Middle frontal gyrus (tissue), 1 donor: ENCODE data around the gene RPL10.

Source experiments
- DNase-seq: peaks from one replicate; pipeline ENCODE4 v3.0.0-alpha.2; 2015; ENCODE audit warnings: low spot score; ENCODE audit errors: extremely low spot score

The RPL10 gene

DNA sequence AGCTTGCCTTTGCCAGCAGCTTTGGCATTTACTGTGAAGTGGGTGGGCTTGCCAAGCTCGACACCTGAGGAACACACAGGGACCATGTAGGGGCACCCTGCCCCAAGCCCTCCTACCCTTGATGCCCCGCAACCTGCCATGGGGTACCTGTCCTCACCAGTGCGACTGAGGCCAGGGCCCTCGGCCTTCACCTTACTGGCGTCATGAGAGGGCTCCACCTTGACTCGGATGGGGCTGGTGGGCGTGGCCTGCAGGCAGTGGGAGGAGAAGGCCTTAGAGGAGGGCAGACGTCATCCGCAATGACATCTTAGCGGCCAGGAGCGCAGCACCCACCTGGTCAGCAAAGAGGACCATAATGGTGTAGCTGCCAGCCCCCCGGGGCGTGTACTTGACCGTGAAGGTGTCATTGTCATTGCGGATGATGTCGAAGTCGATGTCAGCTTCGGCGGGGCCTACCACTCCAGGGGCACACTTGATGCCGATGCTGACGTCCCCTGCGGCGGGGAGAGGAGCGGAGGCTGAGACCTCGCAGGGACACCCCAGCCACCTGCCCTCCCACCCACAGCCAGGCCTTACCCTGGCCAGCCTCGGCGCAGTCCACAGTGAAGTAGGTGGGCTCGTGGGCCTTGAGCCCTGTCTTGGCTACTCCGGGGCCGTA is 36.0 kb upstream of the RPL10 start:
- DNase-seq, result no peak

GRCh38 chrX:154363706-154364439 is 34.3 kb upstream of the RPL10 start:
- DNase-seq, result no peak

GRCh38 chrX:154365052-154365600 is 33.1 kb upstream of the RPL10 start:
- no peak for DNase-seq

GRCh38 chrX:154365997-154366665 is 32.0 kb upstream of the RPL10 start:
- no peak for DNase-seq

- no peak for DNase-seq
Measured at GRCh38 chrX:154366666-154367055, 31.5 kb upstream of the RPL10 start.

DNA sequence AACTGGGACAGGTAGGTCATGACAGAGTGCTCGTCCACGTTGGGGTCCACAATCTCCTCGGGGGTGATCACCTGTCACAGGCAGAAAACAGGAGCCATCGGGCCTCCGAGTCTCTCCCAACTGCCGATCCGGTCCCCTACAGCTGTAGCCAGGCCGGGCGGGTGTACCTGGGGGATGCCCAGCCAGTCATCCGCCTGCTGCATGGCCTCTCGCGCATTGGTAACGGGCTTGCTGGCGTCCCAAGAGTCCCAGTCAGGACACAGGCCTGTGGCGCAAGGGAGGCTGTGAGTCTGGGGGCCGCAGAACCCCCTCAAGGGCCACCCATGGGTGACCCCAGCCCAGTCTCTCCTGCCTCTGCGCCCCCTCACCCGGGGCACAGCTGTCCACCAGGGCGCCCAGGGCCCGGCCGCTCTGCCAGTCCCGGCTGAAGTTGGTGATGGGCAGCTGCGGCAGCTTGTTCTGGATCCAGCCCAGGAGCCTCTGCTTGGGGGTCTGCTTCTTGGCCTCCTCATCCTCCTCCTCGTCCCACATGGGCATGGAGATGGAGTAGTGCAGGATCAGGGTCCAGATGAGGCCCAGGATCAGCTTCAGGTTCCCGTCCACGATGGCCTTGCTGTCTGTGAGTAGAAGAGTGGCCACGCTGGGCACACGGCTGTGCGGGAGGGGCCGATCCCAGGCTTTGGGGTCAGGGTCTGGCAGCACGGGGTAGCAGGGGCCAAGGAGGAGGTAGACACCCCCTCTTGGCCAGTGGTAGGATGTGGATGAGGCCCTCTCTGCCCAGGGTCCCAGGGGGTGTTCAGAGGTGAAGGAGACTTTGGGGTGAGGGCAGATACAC is 30.5 kb upstream of the RPL10 start:
- DNase-seq, result no peak

DNA sequence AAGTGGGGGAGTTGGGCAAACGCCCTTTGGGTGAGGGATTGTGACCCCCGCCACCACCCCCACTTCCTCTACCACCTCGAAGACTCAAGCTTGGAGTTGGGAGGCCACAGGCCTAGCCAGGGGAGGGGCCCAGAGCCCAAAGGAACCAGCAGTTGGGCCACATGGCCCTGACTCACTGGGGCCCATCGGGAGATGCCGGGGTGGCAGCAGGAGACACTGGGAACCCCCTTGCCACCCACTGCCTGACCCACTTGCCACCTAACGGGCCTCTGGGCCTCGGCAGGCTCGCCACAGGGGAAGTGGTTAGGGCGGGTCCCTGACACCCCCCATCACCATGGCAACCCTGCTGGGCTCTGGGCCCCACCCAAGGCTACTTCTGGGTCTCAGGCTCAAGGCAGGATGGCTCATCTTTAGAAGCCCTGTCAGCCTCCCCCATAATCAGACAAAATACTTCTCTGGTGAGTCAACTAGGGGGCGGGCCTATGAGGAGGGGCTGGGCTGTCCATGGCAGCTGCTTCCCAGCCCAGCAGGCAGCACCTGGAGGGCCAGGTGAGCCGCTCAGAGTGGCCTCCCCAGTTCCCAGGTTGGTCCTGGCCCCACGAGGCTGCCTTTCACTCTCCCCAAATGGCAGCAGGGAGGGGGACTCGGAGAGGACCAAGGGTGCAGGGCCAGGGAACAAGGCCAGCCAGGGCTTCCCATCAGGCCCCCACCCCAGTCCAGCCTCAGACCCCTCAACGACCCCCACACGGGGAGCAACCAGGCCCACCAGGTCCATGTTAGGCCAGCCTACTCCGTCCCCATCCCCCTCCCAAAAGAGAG is 29.3 kb upstream of the RPL10 start:
- no peak for DNase-seq

- peak; percentile 18 for DNase-seq
Measured at GRCh38 chrX:154369449-154370299, 28.5 kb upstream of the RPL10 start.

- no peak for DNase-seq
Measured at GRCh38 chrX:154370300-154371016, 27.7 kb upstream of the RPL10 start.

- DNase-seq, result peak; percentile 69
Measured at GRCh38 chrX:154371017-154371788, 27.0 kb upstream of the RPL10 start.

- no peak for DNase-seq
Measured at GRCh38 chrX:154371789-154372300, 26.3 kb upstream of the RPL10 start.

DNA sequence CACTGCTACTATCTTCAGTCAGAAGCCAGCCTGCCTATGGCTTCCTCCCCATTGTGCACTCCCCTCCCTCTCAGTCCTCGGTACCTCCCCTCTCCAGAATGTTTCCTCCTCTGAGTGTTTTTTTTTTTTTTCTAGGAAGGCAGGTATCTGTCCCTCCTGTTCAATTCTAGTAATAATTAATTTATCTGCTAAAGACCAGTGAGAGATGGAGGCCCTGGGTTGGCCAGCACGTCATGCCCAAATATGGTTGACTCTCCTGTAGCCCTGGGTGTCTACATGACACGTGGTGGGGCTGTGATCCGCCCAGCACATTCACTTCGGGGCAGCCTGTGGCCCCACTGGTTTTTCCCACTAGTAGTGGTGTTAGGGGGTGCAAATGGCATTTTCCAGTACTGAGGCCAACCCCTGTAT is 25.6 kb upstream of the RPL10 start:
- DNase-seq, result no peak

- DNase-seq, result no peak
Measured at GRCh38 chrX:154373340-154374306, 24.6 kb upstream of the RPL10 start.

- DNase-seq, result no peak
Measured at GRCh38 chrX:154374313-154375155, 23.6 kb upstream of the RPL10 start, which contains the start of gene FLNA. Gene FLNA, minus strand, starts transcription at chrX:154374634. Its CDS starts 3,389 bp downstream, at chrX:154371245.

GRCh38 chrX:154375156-154375504 is 23.0 kb upstream of the RPL10 start:
- no peak for DNase-seq

- DNase-seq, result no peak
Measured at GRCh38 chrX:154376774-154377173, 21.4 kb upstream of the RPL10 start.
